GM08714 (cell line): ENCODE data around the gene RFX2.

Experiments
- H3K4me3 ChIP-seq: fragments of 200-500 bp; sonication (Bioruptor generic); 2 replicates; pipeline ENCODE4 v1.5.1; 2014; ENCODE audit warnings: mild to moderate bottlenecking, low read length, inconsistent platforms
- ZNF274 ChIP-seq: IDR thresholded peaks from 2 replicates; pipeline ENCODE4 v1.6.1; 2012; ENCODE audit warnings: mild to moderate bottlenecking, low read depth, low read length

RFX2 gene

GRCh38 chr19:5999693-6000092 lies 110.6 kb downstream of the RFX2 start:
- TF ChIP-seq ZNF274: no peak
- H3K4me3 ChIP-seq: no peak overlapping the region

- TF ChIP-seq ZNF274: no peak
- no peak overlapping the region for H3K4me3 ChIP-seq
Observed at GRCh38 chr19:5997371-5997770, 112.9 kb downstream of the RFX2 start.

GRCh38 chr19:5996623-5997320 lies 113.5 kb downstream of the RFX2 start:
- no peak overlapping the region for H3K4me3 ChIP-seq
- TF ChIP-seq ZNF274: no peak

GRCh38 chr19:5996102-5996501 lies 114.2 kb downstream of the RFX2 start:
- H3K4me3 ChIP-seq: no peak overlapping the region
- TF ChIP-seq ZNF274: no peak

- no peak overlapping the region for H3K4me3 ChIP-seq
- no peak for TF ChIP-seq ZNF274
Observed at GRCh38 chr19:5995606-5996005, 114.7 kb downstream of the RFX2 start.

- no peak overlapping the region for H3K4me3 ChIP-seq
- TF ChIP-seq ZNF274: no peak
Observed at GRCh38 chr19:5994405-5995165, 115.7 kb downstream of the RFX2 start.

- no peak overlapping the region for H3K4me3 ChIP-seq
- TF ChIP-seq ZNF274: no peak
Observed at GRCh38 chr19:5993648-5994358, 116.5 kb downstream of the RFX2 start.

GRCh38 chr19:5993201-5993600 lies 117.1 kb downstream of the RFX2 start:
- H3K4me3 ChIP-seq: no peak overlapping the region
- no peak for TF ChIP-seq ZNF274

- no peak for TF ChIP-seq ZNF274
- no peak overlapping the region for H3K4me3 ChIP-seq
Observed at GRCh38 chr19:5992756-5993155, 117.5 kb downstream of the RFX2 start.

GRCh38 chr19:5991244-5991838 lies 119.0 kb downstream of the RFX2 start:
- H3K4me3 ChIP-seq: no peak overlapping the region
- TF ChIP-seq ZNF274: no peak

- no peak overlapping the region for H3K4me3 ChIP-seq
- no peak for TF ChIP-seq ZNF274
Observed at GRCh38 chr19:5990289-5990797, 120.0 kb downstream of the RFX2 start.

GRCh38 chr19:5989388-5990074 lies 120.8 kb downstream of the RFX2 start:
- no peak overlapping the region for H3K4me3 ChIP-seq
- no peak for TF ChIP-seq ZNF274

- no peak for TF ChIP-seq ZNF274
- H3K4me3 ChIP-seq: no peak overlapping the region
Observed at GRCh38 chr19:5988517-5989387, 121.5 kb downstream of the RFX2 start.
